ENCODE data around the gene HOATZ. TPM values are rescaled to one million over a fixed set of nuclear protein-coding genes. Genes with fewer than 3 reads are reported as not detected.

The HOATZ gene
- total RNA-seq, 1 donor from 2014 or later, result not detected

DNA sequence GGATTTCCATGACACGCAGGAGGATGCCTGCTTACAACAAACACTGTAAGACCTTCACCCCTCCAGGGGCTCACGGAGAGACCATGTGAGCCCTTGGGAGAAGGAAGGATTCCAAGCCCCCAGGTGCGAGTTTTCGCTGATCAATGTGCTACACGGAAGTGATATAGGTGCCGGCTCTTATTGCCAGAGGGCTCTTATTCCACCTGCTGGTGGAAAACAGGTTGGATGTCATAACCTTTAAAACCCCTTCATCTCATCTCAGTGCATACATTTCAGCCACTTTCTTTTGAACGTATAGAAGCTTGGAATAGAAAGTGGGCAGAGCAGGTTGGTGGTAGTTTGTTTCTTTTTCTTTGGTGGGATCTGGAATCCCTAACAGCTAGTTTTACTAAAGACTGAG is 51.7 kb downstream of the HOATZ start:
- H3K9me3 ChIP-seq, result no peaks in the 10 kb centered on the region
- no peak for DNase-seq (ENCODE audit: extremely low spot score in 2 of 2)
- no peak overlapping the region for H3K4me3 ChIP-seq
- no peak for TF ChIP-seq POLR2AphosphoS5 (IDR thresholded peaks at IDR 0.05; ENCODE audit: insufficient read depth in 1 of 2, low read depth in 1 of 2)
- TF ChIP-seq, protein P1, sequence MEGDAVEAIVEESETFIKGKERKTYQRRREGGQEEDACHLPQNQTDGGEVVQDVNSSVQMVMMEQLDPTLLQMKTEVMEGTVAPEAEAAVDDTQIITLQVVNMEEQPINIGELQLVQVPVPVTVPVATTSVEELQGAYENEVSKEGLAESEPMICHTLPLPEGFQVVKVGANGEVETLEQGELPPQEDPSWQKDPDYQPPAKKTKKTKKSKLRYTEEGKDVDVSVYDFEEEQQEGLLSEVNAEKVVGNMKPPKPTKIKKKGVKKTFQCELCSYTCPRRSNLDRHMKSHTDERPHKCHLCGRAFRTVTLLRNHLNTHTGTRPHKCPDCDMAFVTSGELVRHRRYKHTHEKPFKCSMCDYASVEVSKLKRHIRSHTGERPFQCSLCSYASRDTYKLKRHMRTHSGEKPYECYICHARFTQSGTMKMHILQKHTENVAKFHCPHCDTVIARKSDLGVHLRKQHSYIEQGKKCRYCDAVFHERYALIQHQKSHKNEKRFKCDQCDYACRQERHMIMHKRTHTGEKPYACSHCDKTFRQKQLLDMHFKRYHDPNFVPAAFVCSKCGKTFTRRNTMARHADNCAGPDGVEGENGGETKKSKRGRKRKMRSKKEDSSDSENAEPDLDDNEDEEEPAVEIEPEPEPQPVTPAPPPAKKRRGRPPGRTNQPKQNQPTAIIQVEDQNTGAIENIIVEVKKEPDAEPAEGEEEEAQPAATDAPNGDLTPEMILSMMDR (IDR thresholded peaks at IDR 0.05), result no peak
- no peak for TF ChIP-seq POLR2A (IDR thresholded peaks at IDR 0.05)
- intact Hi-C loops (cut with DNase I), result no loop called here
- H3K27me3 ChIP-seq, result no peaks in the 10 kb centered on the region
- H3K4me1 ChIP-seq, result peaks cover 6% of the 10 kb centered on the region
- H3K36me3 ChIP-seq, result no peaks in the 10 kb centered on the region
- no peak overlapping the region for H3K27ac ChIP-seq

DNA sequence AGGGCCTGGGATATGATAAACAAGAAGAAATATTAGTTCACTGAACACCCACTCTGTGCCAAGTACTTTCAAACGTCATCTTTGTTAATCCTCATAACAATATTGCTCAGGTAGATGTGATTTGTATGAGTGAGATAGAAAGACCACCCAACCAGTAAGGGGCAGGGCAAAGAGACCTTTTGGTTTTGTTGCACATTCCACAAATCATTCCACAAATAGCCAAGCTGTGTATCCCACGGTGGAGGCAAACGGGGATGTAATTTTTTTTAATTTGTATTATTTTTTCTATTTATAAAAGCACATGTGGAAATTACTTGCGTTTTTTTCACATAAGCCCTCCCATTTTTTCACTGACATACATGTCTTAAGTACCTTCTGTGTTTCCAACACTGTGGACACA is 54.9 kb downstream of the HOATZ start:
- Histone ChIP-seq H3K9me3 (no peaks in the 10 kb centered on the region), H3K27ac (no peak overlapping the region), H3K4me3 (no peak overlapping the region), H3K4me1 (peaks cover 10% of the 10 kb centered on the region), H3K36me3 (no peaks in the 10 kb centered on the region), H3K27me3 (no peaks in the 10 kb centered on the region)
- no peak for TF ChIP-seq POLR2A (IDR thresholded peaks at IDR 0.05)
- TF ChIP-seq POLR2AphosphoS5 (IDR thresholded peaks at IDR 0.05; ENCODE audit: insufficient read depth in 1 of 2, low read depth in 1 of 2), result no peak
- TF ChIP-seq, protein P1 (IDR thresholded peaks at IDR 0.05), result no peak
- no peak for DNase-seq (ENCODE audit: extremely low spot score in 2 of 2)
- intact Hi-C loops (cut with DNase I), result no loop called here

DNA sequence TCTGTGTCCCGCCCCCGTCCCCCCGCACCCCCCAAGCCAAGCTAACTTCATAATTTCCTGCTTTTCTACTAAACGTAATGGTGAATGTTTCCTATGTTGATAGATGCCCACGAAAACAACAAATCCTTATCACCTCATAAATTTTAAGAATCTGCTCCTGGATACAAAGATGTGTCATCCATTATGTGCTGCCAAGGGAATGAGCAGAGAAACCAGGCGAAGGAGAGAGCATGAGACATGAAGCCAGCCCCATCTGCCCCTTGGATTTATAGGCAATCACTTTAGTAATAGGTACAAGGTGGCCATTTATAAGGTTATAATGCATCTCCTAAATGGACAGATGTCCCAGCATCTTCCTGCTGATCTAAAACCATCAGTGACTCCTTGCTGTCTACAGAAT is 56.2 kb downstream of the HOATZ start:
- intact Hi-C loops (cut with DNase I), result no loop called here
- TF ChIP-seq, protein P1 (IDR thresholded peaks at IDR 0.05), result no peak
- no peak for TF ChIP-seq POLR2A (IDR thresholded peaks at IDR 0.05)
- no peak for TF ChIP-seq POLR2AphosphoS5 (IDR thresholded peaks at IDR 0.05; ENCODE audit: insufficient read depth in 1 of 2, low read depth in 1 of 2)
- no peak for DNase-seq (ENCODE audit: extremely low spot score in 2 of 2)
- Histone ChIP-seq H3K9me3 (no peaks in the 10 kb centered on the region), H3K27me3 (no peaks in the 10 kb centered on the region), H3K4me3 (no peak overlapping the region), H3K36me3 (no peaks in the 10 kb centered on the region), H3K4me1 (peaks cover 10% of the 10 kb centered on the region), H3K27ac (no peak overlapping the region)

DNA sequence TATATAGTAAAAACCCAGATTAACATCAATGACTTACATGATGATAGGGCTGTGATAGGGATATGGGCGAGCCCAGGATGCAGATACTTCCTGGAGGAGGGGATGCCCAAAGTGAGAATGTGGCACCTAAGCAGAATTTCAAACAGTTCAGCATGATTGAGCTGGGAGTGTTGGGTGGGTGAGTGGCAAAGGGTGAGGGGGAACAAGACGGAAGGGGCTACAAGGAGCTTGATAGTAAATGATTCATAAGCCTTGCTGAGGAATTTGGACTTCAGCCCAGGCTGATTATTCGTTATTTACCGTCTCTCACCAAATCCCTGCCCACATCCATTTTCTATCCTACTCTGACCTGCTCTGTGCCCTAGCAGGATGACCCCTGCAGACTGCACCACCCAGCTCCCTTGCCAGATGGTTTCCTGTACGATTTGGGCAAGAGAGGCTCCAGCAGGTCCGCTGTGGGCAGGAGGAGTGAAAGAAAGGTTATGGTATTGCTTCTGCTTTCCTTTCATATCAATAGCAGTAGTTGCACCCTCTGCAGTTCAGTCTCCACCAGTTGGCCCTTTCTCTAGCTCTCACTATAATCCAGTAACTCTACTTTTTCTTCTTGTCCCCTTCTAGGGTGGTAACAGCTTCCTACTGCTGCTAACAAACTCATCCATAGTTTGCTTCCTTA is 57.4 kb downstream of the HOATZ start:
- Histone ChIP-seq H3K9me3 (no peaks in the 10 kb centered on the region), H3K4me3 (no peak overlapping the region), H3K36me3 (no peaks in the 10 kb centered on the region), H3K27me3 (no peaks in the 10 kb centered on the region), H3K4me1 (peaks cover 10% of the 10 kb centered on the region), H3K27ac (no peak overlapping the region)
- TF ChIP-seq POLR2AphosphoS5 (IDR thresholded peaks at IDR 0.05; ENCODE audit: insufficient read depth in 1 of 2, low read depth in 1 of 2) (no peak), POLR2A (IDR thresholded peaks at IDR 0.05) (no peak)
- TF ChIP-seq, protein P1 (IDR thresholded peaks at IDR 0.05), result no peak
- intact Hi-C loops (cut with DNase I), result no loop called here
- no peak for DNase-seq (ENCODE audit: extremely low spot score in 2 of 2)

DNA sequence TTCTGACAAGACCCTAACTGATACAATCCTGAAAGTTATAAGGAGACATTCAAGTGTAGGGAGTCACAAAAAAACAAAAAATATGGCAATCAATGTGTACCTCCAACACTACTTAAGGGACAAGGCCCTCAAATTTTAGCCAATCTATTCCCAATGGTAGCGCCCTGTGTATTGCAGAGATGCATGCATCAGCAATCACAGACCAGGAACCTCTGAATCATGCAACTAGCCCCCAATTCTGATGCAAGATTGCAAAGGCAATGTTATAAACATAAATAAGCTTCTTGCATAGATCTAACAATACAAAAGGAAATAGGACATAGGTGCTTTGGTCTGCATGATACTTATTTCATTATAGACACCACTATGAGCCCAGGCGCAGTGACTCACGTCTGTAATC is 58.0 kb downstream of the HOATZ start:
- Histone ChIP-seq H3K27me3 (no peaks in the 10 kb centered on the region), H3K9me3 (no peaks in the 10 kb centered on the region), H3K27ac (no peak overlapping the region), H3K4me3 (no peak overlapping the region), H3K4me1 (peaks cover 10% of the 10 kb centered on the region), H3K36me3 (no peaks in the 10 kb centered on the region)
- DNase-seq (ENCODE audit: extremely low spot score in 2 of 2), result no peak
- intact Hi-C loops (cut with DNase I), result no loop called here
- TF ChIP-seq, protein P1 (IDR thresholded peaks at IDR 0.05), result no peak
- TF ChIP-seq POLR2A (IDR thresholded peaks at IDR 0.05) (no peak), POLR2AphosphoS5 (IDR thresholded peaks at IDR 0.05; ENCODE audit: insufficient read depth in 1 of 2, low read depth in 1 of 2) (no peak)

Measured in vagina (tissue), 2 donors.